OCI-LY7 (cell line): ENCODE measurements around the gene SPRR5.

Experiments
- EZH2phosphoT487 ChIP-seq: fragments of 200-600 bp; sonication (generic); IDR thresholded peaks from 2 replicates; pipeline ENCODE4 v1.6.1; 2018; ENCODE audit warnings: low read depth, borderline replicate concordance, mild to moderate bottlenecking, mixed run types, antibody characterized with exemption, low read length, moderate library complexity, mixed read lengths
- TF ChIP-seq, protein P1 (sequence below): fragments of 200-600 bp; sonication (generic); conservative IDR thresholded peaks from 2 replicates; pipeline ENCODE4 v1.5.1; 2014; ENCODE audit warnings: mild to moderate bottlenecking, antibody characterized with exemption, low read length, moderate library complexity, mixed read lengths

- TF ChIP-seq, protein P1, sequence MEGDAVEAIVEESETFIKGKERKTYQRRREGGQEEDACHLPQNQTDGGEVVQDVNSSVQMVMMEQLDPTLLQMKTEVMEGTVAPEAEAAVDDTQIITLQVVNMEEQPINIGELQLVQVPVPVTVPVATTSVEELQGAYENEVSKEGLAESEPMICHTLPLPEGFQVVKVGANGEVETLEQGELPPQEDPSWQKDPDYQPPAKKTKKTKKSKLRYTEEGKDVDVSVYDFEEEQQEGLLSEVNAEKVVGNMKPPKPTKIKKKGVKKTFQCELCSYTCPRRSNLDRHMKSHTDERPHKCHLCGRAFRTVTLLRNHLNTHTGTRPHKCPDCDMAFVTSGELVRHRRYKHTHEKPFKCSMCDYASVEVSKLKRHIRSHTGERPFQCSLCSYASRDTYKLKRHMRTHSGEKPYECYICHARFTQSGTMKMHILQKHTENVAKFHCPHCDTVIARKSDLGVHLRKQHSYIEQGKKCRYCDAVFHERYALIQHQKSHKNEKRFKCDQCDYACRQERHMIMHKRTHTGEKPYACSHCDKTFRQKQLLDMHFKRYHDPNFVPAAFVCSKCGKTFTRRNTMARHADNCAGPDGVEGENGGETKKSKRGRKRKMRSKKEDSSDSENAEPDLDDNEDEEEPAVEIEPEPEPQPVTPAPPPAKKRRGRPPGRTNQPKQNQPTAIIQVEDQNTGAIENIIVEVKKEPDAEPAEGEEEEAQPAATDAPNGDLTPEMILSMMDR: no peak
- no peak for TF ChIP-seq EZH2phosphoT487
Measured at GRCh38 chr1:152899027-152899426, 48.0 kb upstream of the SPRR5 start.
